ENCODE data around the gene ZC3H13. TPM values are rescaled to one million over a fixed set of nuclear protein-coding genes. Genes with fewer than 3 reads are reported as not detected.

The ZC3H13 gene
- total RNA-seq, 1 experiment from 2014 or later, result 9.5 TPM

DNA sequence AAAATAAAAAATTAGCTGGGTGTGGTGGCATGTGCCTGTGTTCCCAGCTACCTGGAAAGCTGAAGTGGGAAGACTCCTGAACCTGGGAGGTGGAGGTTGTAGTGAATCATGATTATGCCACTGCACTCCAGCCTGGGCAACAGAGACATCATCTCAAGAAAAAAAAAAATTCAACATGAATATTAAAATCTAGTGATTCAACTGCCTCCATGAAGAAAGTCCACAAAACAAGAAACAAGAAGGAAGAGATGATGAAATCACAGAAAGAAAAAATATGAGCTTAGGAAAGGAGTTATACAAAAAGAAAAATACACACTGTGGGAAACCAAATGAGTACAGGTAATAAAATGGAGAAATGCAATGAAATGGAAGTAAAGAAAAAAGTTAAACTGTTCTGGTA is 101.4 kb downstream of the ZC3H13 start:
- Histone ChIP-seq H3K36me3 (ENCODE audit: low read depth, low read length) (no peaks in the 10 kb centered on the region), H3K27me3 (ENCODE audit: low read length) (no peaks in the 10 kb centered on the region), H3F3A (ENCODE audit: low read length, unreplicated experiment) (no peaks in the 10 kb centered on the region), H3K4me1 (ENCODE audit: insufficient read depth, low read length) (no peaks in the 10 kb centered on the region), H3K27ac (ENCODE audit: low read length) (no peak overlapping the region), H3K79me2 (ENCODE audit: low read length) (no peaks in the 10 kb centered on the region), H3K9me2 (replicated peaks; ENCODE audit: low read length) (no peaks in the 10 kb centered on the region), H3K9ac (ENCODE audit: low read length) (no peak overlapping the region), H4K20me1 (ENCODE audit: low read length) (no peaks in the 10 kb centered on the region), H3K4me3 (ENCODE audit: low read length) (no peak overlapping the region), H2AFZ (ENCODE audit: low read length) (no peak overlapping the region), H3K4me2 (ENCODE audit: low read length) (no peak overlapping the region), H3K9me3 (ENCODE audit: low read length) (no peaks in the 10 kb centered on the region)
- no TSS peak for BruUV-seq (replicated peaks)
- ATAC-seq (no peak), DNase-seq (no peak)
- ChIA-PET CTCF (no interaction called here), POLR2A (ENCODE audit: unreplicated experiment) (no interaction called here)
- no peak for TF ChIP-seq EZH2 (IDR thresholded peaks at IDR 0.05; ENCODE audit: low read length, unreplicated experiment)
- no peak for TF ChIP-seq EZH2phosphoT487 (IDR thresholded peaks at IDR 0.05; ENCODE audit: borderline replicate concordance, low read length)
- TF ChIP-seq, protein P1, sequence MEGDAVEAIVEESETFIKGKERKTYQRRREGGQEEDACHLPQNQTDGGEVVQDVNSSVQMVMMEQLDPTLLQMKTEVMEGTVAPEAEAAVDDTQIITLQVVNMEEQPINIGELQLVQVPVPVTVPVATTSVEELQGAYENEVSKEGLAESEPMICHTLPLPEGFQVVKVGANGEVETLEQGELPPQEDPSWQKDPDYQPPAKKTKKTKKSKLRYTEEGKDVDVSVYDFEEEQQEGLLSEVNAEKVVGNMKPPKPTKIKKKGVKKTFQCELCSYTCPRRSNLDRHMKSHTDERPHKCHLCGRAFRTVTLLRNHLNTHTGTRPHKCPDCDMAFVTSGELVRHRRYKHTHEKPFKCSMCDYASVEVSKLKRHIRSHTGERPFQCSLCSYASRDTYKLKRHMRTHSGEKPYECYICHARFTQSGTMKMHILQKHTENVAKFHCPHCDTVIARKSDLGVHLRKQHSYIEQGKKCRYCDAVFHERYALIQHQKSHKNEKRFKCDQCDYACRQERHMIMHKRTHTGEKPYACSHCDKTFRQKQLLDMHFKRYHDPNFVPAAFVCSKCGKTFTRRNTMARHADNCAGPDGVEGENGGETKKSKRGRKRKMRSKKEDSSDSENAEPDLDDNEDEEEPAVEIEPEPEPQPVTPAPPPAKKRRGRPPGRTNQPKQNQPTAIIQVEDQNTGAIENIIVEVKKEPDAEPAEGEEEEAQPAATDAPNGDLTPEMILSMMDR (conservative IDR thresholded peaks at IDR 0.05; ENCODE audit: low read depth, low read length), result no peak
- intact Hi-C loops (cut with micrococcal nuclease), result no loop called here

GRCh38 chr13:45950386-45951000 is 102.1 kb downstream of the ZC3H13 start:
- H3K27ac ChIP-seq (ENCODE audit: low read length), result no peak overlapping the region
- H3K4me3 ChIP-seq (ENCODE audit: low read length), result no peak overlapping the region
- ATAC-seq, result no peak
- H3K4me2 ChIP-seq (ENCODE audit: low read length), result no peak overlapping the region
- H3K79me2 ChIP-seq (ENCODE audit: low read length), result no peaks in the 10 kb centered on the region
- TF ChIP-seq, protein P1 (conservative IDR thresholded peaks at IDR 0.05; ENCODE audit: low read depth, low read length), result no peak
- TF ChIP-seq EZH2 (IDR thresholded peaks at IDR 0.05; ENCODE audit: low read length, unreplicated experiment) (no peak), EZH2phosphoT487 (IDR thresholded peaks at IDR 0.05; ENCODE audit: borderline replicate concordance, low read length) (no peak)
- H4K20me1 ChIP-seq (ENCODE audit: low read length), result no peaks in the 10 kb centered on the region
- H3K4me1 ChIP-seq (ENCODE audit: insufficient read depth, low read length), result no peaks in the 10 kb centered on the region
- H3K9me3 ChIP-seq (ENCODE audit: low read length), result no peaks in the 10 kb centered on the region
- H3F3A ChIP-seq (ENCODE audit: low read length, unreplicated experiment), result no peaks in the 10 kb centered on the region
- H3K36me3 ChIP-seq (ENCODE audit: low read depth, low read length), result no peaks in the 10 kb centered on the region
- no peak overlapping the region for H2AFZ ChIP-seq (ENCODE audit: low read length)
- ChIA-PET POLR2A (ENCODE audit: unreplicated experiment) (no interaction called here), CTCF (no interaction called here)
- intact Hi-C loops (cut with micrococcal nuclease), result no loop called here
- BruUV-seq (replicated peaks), result no TSS peak
- H3K9me2 ChIP-seq (replicated peaks; ENCODE audit: low read length), result no peaks in the 10 kb centered on the region
- no peak for DNase-seq
- no peaks in the 10 kb centered on the region for H3K27me3 ChIP-seq (ENCODE audit: low read length)
- no peak overlapping the region for H3K9ac ChIP-seq (ENCODE audit: low read length)

DNA sequence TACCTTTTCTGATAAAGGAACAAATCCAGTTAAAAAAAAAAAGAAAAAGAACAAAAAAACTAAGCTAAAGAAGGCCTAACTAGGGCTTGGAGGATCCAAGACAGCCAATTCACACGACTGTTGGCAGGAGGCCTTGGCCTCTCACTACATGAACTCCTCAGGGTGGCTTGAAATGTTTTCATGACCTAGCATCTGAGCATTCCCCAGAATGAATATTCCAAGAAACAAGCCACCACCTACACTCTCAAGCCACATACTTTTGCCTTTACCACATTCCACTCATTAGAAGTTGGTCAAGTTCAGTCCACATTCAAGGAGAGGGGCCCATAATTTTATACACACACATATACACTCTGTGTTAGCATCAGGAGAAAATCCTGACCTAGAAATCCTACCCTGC is 103.4 kb downstream of the ZC3H13 start:
- H3K79me2 ChIP-seq (ENCODE audit: low read length), result no peaks in the 10 kb centered on the region
- H3K4me1 ChIP-seq (ENCODE audit: insufficient read depth, low read length), result no peaks in the 10 kb centered on the region
- POLR2A ChIA-PET (ENCODE audit: unreplicated experiment), result no interaction called here
- H3K27ac ChIP-seq (ENCODE audit: low read length), result no peak overlapping the region
- no peaks in the 10 kb centered on the region for H3K36me3 ChIP-seq (ENCODE audit: low read depth, low read length)
- H3K9ac ChIP-seq (ENCODE audit: low read length), result no peak overlapping the region
- no peak overlapping the region for H3K4me3 ChIP-seq (ENCODE audit: low read length)
- H2AFZ ChIP-seq (ENCODE audit: low read length), result no peak overlapping the region
- H3K4me2 ChIP-seq (ENCODE audit: low read length), result no peak overlapping the region
- BruUV-seq (replicated peaks), result no TSS peak
- no peaks in the 10 kb centered on the region for H3K9me2 ChIP-seq (replicated peaks; ENCODE audit: low read length)
- 0 out of 2 replicates have a peak, but pooled peaks cover under 1% of the 10 kb centered on the region for H3K27me3 ChIP-seq (ENCODE audit: low read length)
- DNase-seq (no peak), ATAC-seq (no peak)
- no peaks in the 10 kb centered on the region for H3F3A ChIP-seq (ENCODE audit: low read length, unreplicated experiment)
- intact Hi-C loops (cut with micrococcal nuclease), result loop anchor here (10.0 kb wide), 1 partner anchor 144 kb away; no protein-coding TSS in a partner anchor
- TF ChIP-seq, protein P1 (conservative IDR thresholded peaks at IDR 0.05; ENCODE audit: low read depth, low read length), result no peak
- TF ChIP-seq EZH2 (IDR thresholded peaks at IDR 0.05; ENCODE audit: low read length, unreplicated experiment) (no peak), EZH2phosphoT487 (IDR thresholded peaks at IDR 0.05; ENCODE audit: borderline replicate concordance, low read length) (no peak)
- no peaks in the 10 kb centered on the region for H4K20me1 ChIP-seq (ENCODE audit: low read length)
- H3K9me3 ChIP-seq (ENCODE audit: low read length), result no peaks in the 10 kb centered on the region
- CTCF ChIA-PET, result no interaction called here
